CD4-positive, alpha-beta memory T cell (primary cell): ENCODE data around the gene TMIGD2. TPM values are rescaled to one million over a fixed set of nuclear protein-coding genes. Genes with fewer than 3 reads are reported as not detected.
"Not testable (repeated sequence)": the region's sequence is repeated elsewhere in the genome, so short reads cannot be mapped to it uniquely, and the experiment has no call there.

ENCODE experiments used
- CTCF ChIA-PET: fragments of 350-600 bp; sonication (Branson Sonifier 250); formaldehyde crosslinking; loops from one replicate; lab custom pipeline; 2021; ENCODE audit warnings: inconsistent platforms; ENCODE audit not compliant: partially characterized antibody; lab: Charles Lee
- POLR2A ChIA-PET: fragments of 350-600 bp; sonication (Branson Sonifier 250); formaldehyde crosslinking; loops from one replicate; lab custom pipeline; 2021; ENCODE audit not compliant: partially characterized antibody; lab: Charles Lee
- DNase-seq, 5 donors: peaks; one replicate each; pipeline versions ENCODE4 v3.0.0 to v3.0.0-alpha.2; 2020 to 2022; ENCODE audit warnings: mixed read lengths in 1 of 5
- H3K27ac ChIP-seq: one replicate; pipeline ENCODE4 v1.7.0; 2013; ENCODE audit warnings: low read depth, low read length
- H3K27me3 ChIP-seq: 2 replicates; pipeline ENCODE4 v1.7.0; 2013; ENCODE audit warnings: mild to moderate bottlenecking, low read length, moderate library complexity; ENCODE audit not compliant: insufficient read depth
- H3K36me3 ChIP-seq: 2 replicates; pipeline ENCODE4 v1.7.0; 2013; ENCODE audit warnings: mild to moderate bottlenecking, low read length, moderate library complexity; ENCODE audit not compliant: insufficient read depth
- H3K4me1 ChIP-seq: 2 replicates; pipeline ENCODE4 v1.7.0; 2013; ENCODE audit warnings: mild to moderate bottlenecking, low read length, moderate library complexity; ENCODE audit not compliant: insufficient read depth
- H3K4me3 ChIP-seq, 2 donors: one replicate each; pipeline ENCODE4 v1.7.0; 2013; ENCODE audit warnings: low read length in 2 of 2, mild to moderate bottlenecking in 1 of 2
- H3K9me3 ChIP-seq, 2 donors: one replicate each; pipeline ENCODE4 v1.7.0; 2013; ENCODE audit warnings: low read length in 2 of 2, control low read depth in 1 of 2; ENCODE audit not compliant: control insufficient read depth in 1 of 2
- H3K27ac Mint-ChIP-seq, 7 donors: one replicate each; pipeline ENCODE4 v1.8.0; 2020 to 2021; ENCODE audit warnings: mixed read lengths in 7 of 7, mild to moderate bottlenecking in 6 of 7, inconsistent platforms in 3 of 7, moderate library complexity in 3 of 7
- H3K27me3 Mint-ChIP-seq, 2 donors: one replicate each; pipeline ENCODE4 v1.8.0; 2020 to 2021; ENCODE audit warnings: mixed read lengths in 2 of 2
- H3K36me3 Mint-ChIP-seq, 2 donors: one replicate each; pipeline ENCODE4 v1.8.0; 2020 to 2021; ENCODE audit warnings: mixed read lengths in 2 of 2, inconsistent platforms in 1 of 2, mild to moderate bottlenecking in 1 of 2
- H3K4me1 Mint-ChIP-seq, 4 donors: one replicate each; pipeline ENCODE4 v1.8.0; 2020 to 2021; ENCODE audit warnings: mixed read lengths in 4 of 4, mild to moderate bottlenecking in 1 of 4
- H3K4me3 Mint-ChIP-seq, 8 donors: one replicate each; pipeline ENCODE4 v1.8.0; 2020 to 2021; ENCODE audit warnings: mixed read lengths in 8 of 8, mild to moderate bottlenecking in 7 of 8, moderate library complexity in 6 of 8, inconsistent platforms in 3 of 8
- H3K9me3 Mint-ChIP-seq, 8 donors: one replicate each; pipeline ENCODE4 v1.8.0; 2020 to 2021; ENCODE audit warnings: mixed read lengths in 8 of 8, mild to moderate bottlenecking in 5 of 8, inconsistent platforms in 3 of 8, moderate library complexity in 1 of 8
- intact Hi-C: fragments of 100-400 bp; cut with micrococcal nuclease; formaldehyde crosslinking; loops from one replicate; pipeline ENCODE4 v1.15.1; 2023
- polyA plus RNA-seq, 2 donors: library from polyadenylated mRNA; unstranded; fragments of 300-500 nt; fragmentation: Illumina TruSeq; gene quantifications; one replicate each; pipeline ENCODE4 v1.2.3, GENCODE V29; 2021
- total RNA-seq, 2 experiments: library from RNA; stranded (reverse); gene quantifications; one replicate each; pipeline ENCODE4 v1.2.3, GENCODE V29; 2021

Gene TMIGD2
- total and polyA plus RNA-seq, 4 experiments from 2014 or later = 6.9 to 23.7 (median 16.1) TPM

GRCh38 chr19:4286141-4286540 lies 16.0 kb downstream of the TMIGD2 start:
- H3K4me3 Mint-ChIP-seq, H3K4me1 ChIP-seq, DNase-seq, H3K4me3 ChIP-seq, H3K9me3 ChIP-seq, H3K36me3 Mint-ChIP-seq, H3K27me3 Mint-ChIP-seq, H3K36me3 ChIP-seq, H3K9me3 Mint-ChIP-seq, H3K4me1 Mint-ChIP-seq, H3K27ac ChIP-seq, intact Hi-C loops, H3K27me3 ChIP-seq, POLR2A ChIA-PET: not testable (repeated sequence)
- CTCF ChIA-PET = interaction anchor here (0.6 kb wide), 1 partner anchor 38 kb away, joined by 3 read pairs; no protein-coding TSS in a partner anchor
- H3K27ac Mint-ChIP-seq = peak overlapping the region in 1 of 7 donors; percentile 13

GRCh38 chr19:4284974-4285373 lies 17.2 kb downstream of the TMIGD2 start:
- no peak for DNase-seq
- peaks cover under 1% of the 10 kb centered on the region for H3K27me3 ChIP-seq
- no peaks in the 10 kb centered on the region for H3K36me3 ChIP-seq
- no peaks in the 10 kb centered on the region for H3K4me1 ChIP-seq
- CTCF ChIA-PET = interaction anchor here (0.8 kb wide), 1 partner anchor 18 kb away, joined by 4 read pairs; no protein-coding TSS in a partner anchor
- H3K9me3 ChIP-seq = no peaks in the 10 kb centered on the region
- Mint-ChIP-seq H3K4me1 (no peaks in the 10 kb centered on the region), H3K36me3 (no peaks in the 10 kb centered on the region), H3K4me3 (no peak overlapping the region), H3K27ac (no peak overlapping the region), H3K9me3 (no peaks in the 10 kb centered on the region), H3K27me3 (peaks cover 10 to 16% of the 10 kb centered on the region in 2 donors)
- no peak overlapping the region for H3K27ac ChIP-seq
- POLR2A ChIA-PET = no interaction called here
- no peak overlapping the region for H3K4me3 ChIP-seq
- intact Hi-C loops = no loop called here

- Mint-ChIP-seq H3K36me3 (no peaks in the 10 kb centered on the region), H3K4me1 (no peaks in the 10 kb centered on the region), H3K9me3 (no peaks in the 10 kb centered on the region), H3K4me3 (no peak overlapping the region), H3K27me3 (peaks cover 10 to 20% of the 10 kb centered on the region in 2 donors), H3K27ac (no peak overlapping the region)
- Histone ChIP-seq H3K4me3 (no peak overlapping the region), H3K27ac (no peak overlapping the region), H3K9me3 (no peaks in the 10 kb centered on the region), H3K4me1 (no peaks in the 10 kb centered on the region), H3K36me3 (no peaks in the 10 kb centered on the region), H3K27me3 (peaks cover 3% of the 10 kb centered on the region)
- no peak for DNase-seq
- intact Hi-C loops = no loop called here
- CTCF ChIA-PET = interaction anchor here (0.8 kb wide), 1 partner anchor 18 kb away, joined by 4 read pairs; no protein-coding TSS in a partner anchor
- POLR2A ChIA-PET = no interaction called here
Observed at GRCh38 chr19:4284176-4284958, 17.8 kb downstream of the TMIGD2 start.

DNA sequence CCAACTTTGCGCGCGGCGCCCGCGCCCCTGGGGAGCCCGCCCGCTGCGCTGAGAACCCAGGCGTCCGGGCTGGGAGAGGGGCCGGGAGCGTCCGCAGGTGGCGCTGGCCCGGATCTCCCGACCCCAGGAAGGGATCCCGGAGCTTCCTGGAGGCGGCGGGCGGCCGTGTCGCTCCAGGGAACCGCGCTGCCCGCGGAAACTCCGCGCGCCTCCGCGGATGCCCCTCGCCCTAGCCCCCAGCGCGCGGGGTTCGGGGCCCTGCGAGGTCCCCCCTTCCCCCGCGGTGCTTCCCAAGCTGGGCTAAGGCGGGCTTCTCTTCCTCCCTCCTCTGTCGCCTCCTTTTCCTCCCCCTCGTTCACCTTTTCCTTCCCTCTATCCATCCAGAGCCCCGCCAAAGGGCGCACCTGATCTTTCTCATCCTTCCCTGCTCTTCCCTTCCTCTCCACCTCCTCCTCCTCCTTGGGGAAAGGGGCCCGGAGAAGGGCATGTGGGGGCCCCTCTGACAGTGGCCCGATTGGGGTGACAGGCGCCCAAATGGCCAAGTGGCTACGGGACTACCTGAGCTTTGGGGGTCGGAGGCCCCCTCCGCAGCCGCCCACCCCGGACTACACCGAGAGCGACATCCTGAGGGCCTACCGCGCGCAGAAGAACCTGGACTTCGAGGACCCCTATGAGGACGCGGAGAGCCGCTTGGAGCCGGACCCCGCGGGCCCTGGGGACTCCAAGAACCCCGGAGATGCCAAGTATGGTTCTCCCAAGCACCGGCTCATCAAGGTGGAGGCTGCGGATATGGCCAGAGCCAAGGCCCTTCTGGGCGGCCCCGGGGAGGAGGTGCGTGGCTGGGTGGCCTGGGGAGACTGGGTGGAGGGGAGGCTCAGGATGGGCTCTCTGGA lies 22.4 kb downstream of the TMIGD2 start:
- H3K27me3 Mint-ChIP-seq = peaks cover 13 to 25% of the 10 kb centered on the region in 2 donors
- no peak overlapping the region for H3K4me3 ChIP-seq
- H3K4me1 Mint-ChIP-seq = no peaks in the 10 kb centered on the region
- no peak overlapping the region for H3K27ac Mint-ChIP-seq
- peaks cover 3% of the 10 kb centered on the region for H3K27me3 ChIP-seq
- no peak overlapping the region for H3K27ac ChIP-seq
- ChIA-PET CTCF (no interaction called here), POLR2A (no interaction called here)
- H3K9me3 ChIP-seq = no peaks in the 10 kb centered on the region
- intact Hi-C loops = no loop called here
- H3K4me1 ChIP-seq = no peaks in the 10 kb centered on the region
- no peak for DNase-seq
- peak overlapping the region in 4 of 8 donors; percentile 16 to 31 (median 24) for H3K4me3 Mint-ChIP-seq
- no peaks in the 10 kb centered on the region for H3K36me3 ChIP-seq
- no peaks in the 10 kb centered on the region for H3K36me3 Mint-ChIP-seq
- H3K9me3 Mint-ChIP-seq = no peaks in the 10 kb centered on the region

- no peak overlapping the region for H3K4me3 ChIP-seq
- intact Hi-C loops = no loop called here
- Mint-ChIP-seq H3K27ac (no peak overlapping the region), H3K27me3 (peaks cover 13 to 25% of the 10 kb centered on the region in 2 donors), H3K4me1 (no peaks in the 10 kb centered on the region), H3K9me3 (no peaks in the 10 kb centered on the region), H3K36me3 (no peaks in the 10 kb centered on the region), H3K4me3 (no peak overlapping the region)
- no peak for DNase-seq
- H3K9me3 ChIP-seq = no peaks in the 10 kb centered on the region
- ChIA-PET CTCF (no interaction called here), POLR2A (no interaction called here)
- H3K36me3 ChIP-seq = no peaks in the 10 kb centered on the region
- no peak overlapping the region for H3K27ac ChIP-seq
- no peaks in the 10 kb centered on the region for H3K4me1 ChIP-seq
- H3K27me3 ChIP-seq = peaks cover 3% of the 10 kb centered on the region
Observed at GRCh38 chr19:4279267-4279529, 23.0 kb downstream of the TMIGD2 start.

GRCh38 chr19:4278419-4279266 lies 23.5 kb downstream of the TMIGD2 start, which contains the start of gene SHD:
Gene SHD, plus strand, starts transcription at chr19:4279266. Its CDS starts 798 bp downstream, at chr19:4280064.
- H3K4me1 ChIP-seq = no peaks in the 10 kb centered on the region
- DNase-seq = no peak
- no peaks in the 10 kb centered on the region for H3K9me3 Mint-ChIP-seq
- intact Hi-C loops = no loop called here
- H3K27ac Mint-ChIP-seq = no peak within 1 kb of the TSS
- H3K4me3 Mint-ChIP-seq = peak within 1 kb of the TSS in 5 of 8 donors; percentile 16 to 61 (median 29)
- H3K36me3 ChIP-seq = no peaks in the 10 kb centered on the region
- ChIA-PET CTCF (interaction anchor here (1.0 kb wide), 1 partner anchor 12 kb away, joined by 5 read pairs; no protein-coding TSS in a partner anchor), POLR2A (interaction anchor here (1.2 kb wide), 1 partner anchor 64 kb away, joined by 4 read pairs; the partner anchor contains the start of gene MPND)
- no peaks in the 10 kb centered on the region for H3K4me1 Mint-ChIP-seq
- no peaks in the 10 kb centered on the region for H3K9me3 ChIP-seq
- peaks cover 13 to 25% of the 10 kb centered on the region in 2 donors for H3K27me3 Mint-ChIP-seq
- no peaks in the 10 kb centered on the region for H3K36me3 Mint-ChIP-seq
- H3K4me3 ChIP-seq = no peak within 1 kb of the TSS
- H3K27ac ChIP-seq = no peak within 1 kb of the TSS
- peaks cover 3% of the 10 kb centered on the region for H3K27me3 ChIP-seq
